Fibroblast of lung (primary cell): ENCODE results near the gene SPEG. TPM values are rescaled to one million over a fixed set of nuclear protein-coding genes. Genes with fewer than 3 reads are reported as not detected.

ENCODE experiments used
- DNase-seq, 2 donors: peaks; one replicate each; pipeline versions ENCODE4 v3.0.0 to v3.0.0-alpha.2; 2010; ENCODE audit warnings: low read depth in 2 of 2
- H2AFZ ChIP-seq: 2 replicates; pipeline ENCODE4 v1.5.1; 2012; ENCODE audit warnings: low read length, control low read depth, inconsistent platforms
- H3K27ac ChIP-seq: 2 replicates; pipeline ENCODE4 v1.5.1; 2011; ENCODE audit warnings: low read length, control low read depth; ENCODE audit not compliant: insufficient read depth
- H3K27me3 ChIP-seq: 2 replicates; pipeline ENCODE4 v1.5.1; 2011; ENCODE audit warnings: mild to moderate bottlenecking, low read length; ENCODE audit not compliant: control insufficient read depth, insufficient read depth
- H3K36me3 ChIP-seq: 2 replicates; pipeline ENCODE4 v1.5.1; 2011; ENCODE audit warnings: low read length; ENCODE audit not compliant: control insufficient read depth, insufficient read depth
- H3K4me1 ChIP-seq: 2 replicates; pipeline ENCODE4 v1.5.1; 2011; ENCODE audit warnings: low read length; ENCODE audit not compliant: control insufficient read depth, insufficient read depth; ENCODE audit errors: extremely low read depth
- H3K4me2 ChIP-seq: 2 replicates; pipeline ENCODE4 v1.5.1; 2011; ENCODE audit warnings: low read length, control low read depth; ENCODE audit not compliant: insufficient read depth; ENCODE audit errors: extremely low read depth
- H3K4me3 ChIP-seq, 4 experiments: fragments of 200-600 bp in 1 of 4; sonication (generic) in 1 of 4; replicated peaks in 1 of 4; 2 replicates each; pipeline ENCODE4 v1.5.1; 2011 to 2016; ENCODE audit warnings: low read length in 4 of 4, low read depth in 3 of 4, mild to moderate bottlenecking in 3 of 4, control low read depth in 2 of 4, inconsistent platforms in 1 of 4, mixed read lengths in 1 of 4; ENCODE audit not compliant: insufficient read depth in 1 of 4; ENCODE audit errors: control extremely low read depth in 1 of 4
- H3K79me2 ChIP-seq: 2 replicates; pipeline ENCODE4 v1.5.1; 2012; ENCODE audit warnings: mild to moderate bottlenecking, low read length, inconsistent platforms; ENCODE audit not compliant: control insufficient read depth, insufficient read depth
- H3K9ac ChIP-seq: 2 replicates; pipeline ENCODE4 v1.5.1; 2011; ENCODE audit warnings: mild to moderate bottlenecking, low read length, control low read depth; ENCODE audit not compliant: insufficient read depth
- H3K9me3 ChIP-seq: 2 replicates; pipeline ENCODE4 v1.5.1; 2012; ENCODE audit warnings: low read depth, low read length; ENCODE audit not compliant: control insufficient read depth, insufficient read depth
- H4K20me1 ChIP-seq: 2 replicates; pipeline ENCODE4 v1.5.1; 2011; ENCODE audit warnings: low read length; ENCODE audit not compliant: control insufficient read depth, insufficient read depth; ENCODE audit errors: extremely low read depth
- CTCF ChIP-seq, 2 donors: IDR thresholded peaks in 1 of 2; conservative IDR thresholded peaks in 1 of 2; 1 replicate in 1 of 2; 2 replicates in 1 of 2; pipeline ENCODE4 v1.5.1; 2011 to 2012; ENCODE audit warnings: low read length in 2 of 2, control low read depth in 1 of 2, inconsistent platforms in 1 of 2, low read depth in 1 of 2, mild to moderate bottlenecking in 1 of 2
- EZH2 ChIP-seq: IDR thresholded peaks from 2 replicates; pipeline ENCODE4 v1.5.1; 2012; ENCODE audit warnings: low read length, control low read depth, mild to moderate bottlenecking; ENCODE audit errors: missing control alignments
- polyA plus RNA-seq, 2 donors: library from polyadenylated mRNA; depleted of rRNA in 1 of 2; stranded (reverse) in 1 of 2; unstranded in 1 of 2; fragments of >200 nt; gene quantifications; 2 replicates each; pipeline ENCODE4 v1.2.1, GENCODE V29; 2011 to 2012; ENCODE audit warnings: missing spikeins in 1 of 2
- total RNA-seq: library from RNA; depleted of rRNA; stranded (reverse); fragments of >200 nt; gene quantifications from 2 replicates; pipeline ENCODE4 v1.2.1, GENCODE V29; 2014

Gene SPEG
- total and polyA plus RNA-seq, 2 donors (not counting 1 experiment from before 2014, with no cell fraction given), result 9.5 to 20.1 TPM

- TF ChIP-seq CTCF (conservative IDR thresholded peaks at IDR 0.05 in 1 of 2, IDR thresholded peaks at IDR 0.05 in 1 of 2; ENCODE audit: low read depth in 1 of 2, low read length in 2 of 2) (no peak), EZH2 (no peak)
- Histone ChIP-seq H3K9ac (no peak overlapping the region), H3K4me1 (no peaks in the 10 kb centered on the region), H2AFZ (no peak overlapping the region), H3K4me3 (no peak overlapping the region), H3K9me3 (no peaks in the 10 kb centered on the region), H3K36me3 (no peaks in the 10 kb centered on the region), H3K27ac (no peak overlapping the region), H3K27me3 (peaks cover 11% of the 10 kb centered on the region), H3K4me2 (no peak overlapping the region), H3K79me2 (no peaks in the 10 kb centered on the region), H4K20me1 (no peaks in the 10 kb centered on the region)
- DNase-seq, result no peak
Measured at GRCh38 chr2:219419012-219419324, 15.7 kb upstream of the SPEG start.

GRCh38 chr2:219419331-219420197 lies 15.1 kb upstream of the SPEG start:
- no peak for DNase-seq
- Histone ChIP-seq H4K20me1 (no peaks in the 10 kb centered on the region), H3K4me3 (no peak overlapping the region), H3K4me2 (no peak overlapping the region), H3K9ac (no peak overlapping the region), H2AFZ (no peak overlapping the region), H3K9me3 (no peaks in the 10 kb centered on the region), H3K4me1 (no peaks in the 10 kb centered on the region), H3K27me3 (peaks cover 11% of the 10 kb centered on the region), H3K36me3 (no peaks in the 10 kb centered on the region), H3K27ac (no peak overlapping the region), H3K79me2 (no peaks in the 10 kb centered on the region)
- TF ChIP-seq EZH2 (no peak), CTCF (conservative IDR thresholded peaks at IDR 0.05 in 1 of 2, IDR thresholded peaks at IDR 0.05 in 1 of 2; ENCODE audit: low read depth in 1 of 2, low read length in 2 of 2) (no peak)

GRCh38 chr2:219420687-219421086 lies 14.0 kb upstream of the SPEG start:
- Histone ChIP-seq H3K4me2 (no peak overlapping the region), H3K4me1 (no peaks in the 10 kb centered on the region), H4K20me1 (no peaks in the 10 kb centered on the region), H3K9me3 (no peaks in the 10 kb centered on the region), H2AFZ (no peak overlapping the region), H3K79me2 (no peaks in the 10 kb centered on the region), H3K27me3 (peaks cover 11% of the 10 kb centered on the region), H3K36me3 (no peaks in the 10 kb centered on the region), H3K27ac (no peak overlapping the region), H3K9ac (no peak overlapping the region), H3K4me3 (no peak overlapping the region)
- no peak for DNase-seq
- TF ChIP-seq CTCF (conservative IDR thresholded peaks at IDR 0.05 in 1 of 2, IDR thresholded peaks at IDR 0.05 in 1 of 2; ENCODE audit: low read depth in 1 of 2, low read length in 2 of 2) (no peak), EZH2 (no peak)
